HCT116 (cell line): ENCODE measurements around the gene SORL1-AS1.

Source experiments
- ATAC-seq: fragments of 200-7000 bp; cut with Tn5 transposase; 2 replicates; pipeline ENCODE4 v1.9.1; 2020; ENCODE audit warnings: mild to moderate bottlenecking, moderate library complexity
- BruUV-seq: library from RNA; stranded (reverse); fragments of 400-500 nt; replicated peaks from 2 replicates; lab custom pipeline; 2021; lab: Mats Ljungman, UMichigan
- CTCF ChIA-PET: fragments of 300-600 bp; sonication (Branson Sonifier 250); formaldehyde crosslinking; loops from one replicate; lab custom pipeline; 2021; ENCODE audit warnings: antibody characterized with exemption; lab: Charles Lee
- POLR2A ChIA-PET: fragments of 300-600, 350-600 bp; sonication (Branson Sonifier 250); formaldehyde crosslinking; loops from one replicate; lab custom pipeline; 2021; ENCODE audit warnings: antibody characterized with exemption; lab: Charles Lee
- RAD21 ChIA-PET, 2 experiments: fragments of 300-600 bp; sonication (Branson Sonifier 250); formaldehyde crosslinking; loops; one replicate each; lab custom pipeline; 2023; ENCODE audit warnings: low total read pairs in 2 of 2; ENCODE audit not compliant: uncharacterized antibody in 2 of 2, unreplicated experiment in 2 of 2, low non-redundant PET in 1 of 2; lab: Charles Lee
- DNase-seq: peaks from one replicate; pipeline ENCODE4 v3.0.0-alpha.2; 2010; ENCODE audit warnings: low read depth, low spot score
- H2AFZ ChIP-seq: fragments of 200-600 bp; shearing (Covaris generic), sonication (generic); 2 replicates; pipeline ENCODE4 v1.6.1; 2017; ENCODE audit warnings: low read depth, mixed run types, mixed read lengths, antibody characterized with exemption, low read length; ENCODE audit not compliant: poor library complexity, severe bottlenecking
- H3K27ac ChIP-seq: 2 replicates; pipeline ENCODE4 v1.5.1; 2012; ENCODE audit warnings: low read depth, low read length
- H3K27me3 ChIP-seq: fragments of 200-600 bp; sonication (generic); 2 replicates; pipeline ENCODE4 v1.6.1; 2016; ENCODE audit warnings: mixed run types, low read length, mixed read lengths; ENCODE audit not compliant: insufficient read depth
- H3K36me3 ChIP-seq, 2 experiments: fragments of 200-500 bp in 1 of 2; fragments of 200-600 bp in 1 of 2; sonication (Bioruptor generic) in 1 of 2; sonication (generic) in 1 of 2; 2 replicates each; pipeline versions ENCODE4 v1.5.1 to v1.6.1; 2014 to 2016; ENCODE audit warnings: low read length in 2 of 2, inconsistent platforms in 1 of 2, mixed read lengths in 1 of 2, mixed run types in 1 of 2; ENCODE audit not compliant: insufficient read depth in 2 of 2, control insufficient read depth in 1 of 2
- H3K4me1 ChIP-seq, 2 experiments: fragments of 200-600 bp in 1 of 2; sonication (generic) in 1 of 2; 2 replicates each; pipeline versions ENCODE4 v1.5.1 to v1.6.1; 2012 to 2017; ENCODE audit warnings: low read length in 2 of 2, inconsistent platforms in 1 of 2, mild to moderate bottlenecking in 1 of 2, mixed read lengths in 1 of 2, mixed run types in 1 of 2, moderate library complexity in 1 of 2; ENCODE audit not compliant: insufficient read depth in 2 of 2, control insufficient read depth in 1 of 2
- H3K4me2 ChIP-seq: fragments of 200-600 bp; sonication (generic); 2 replicates; pipeline ENCODE4 v1.6.1; 2017; ENCODE audit warnings: mixed run types, low read length, mixed read lengths
- H3K4me3 ChIP-seq, 2 experiments: fragments of 200-600 bp in 1 of 2; sonication (generic) in 1 of 2; replicated peaks in 1 of 2; 2 replicates each; pipeline ENCODE4 v1.5.1; 2011 to 2016; ENCODE audit warnings: low read length in 2 of 2, control low read depth in 1 of 2, low read depth in 1 of 2, mild to moderate bottlenecking in 1 of 2, mixed read lengths in 1 of 2, mixed run types in 1 of 2
- H3K79me2 ChIP-seq: fragments of 200-600 bp; sonication (generic); 2 replicates; pipeline ENCODE4 v1.6.1; 2017; ENCODE audit warnings: mild to moderate bottlenecking, mixed run types, low read length, moderate library complexity, mixed read lengths; ENCODE audit not compliant: insufficient read depth
- H3K9ac ChIP-seq: fragments of 200-600 bp; sonication (generic); 2 replicates; pipeline ENCODE4 v1.6.1; 2016; ENCODE audit warnings: low read length, mixed read lengths
- H3K9me2 ChIP-seq: fragments of 200-600 bp; sonication (generic), shearing (Covaris generic); 2 replicates; pipeline ENCODE4 v1.6.1; 2017; ENCODE audit warnings: mixed run types, mild to moderate bottlenecking, moderate library complexity; ENCODE audit not compliant: insufficient read depth
- H3K9me3 ChIP-seq, 2 experiments: fragments of 200-500 bp in 1 of 2; fragments of 200-600 bp in 1 of 2; sonication (Bioruptor generic) in 1 of 2; sonication (generic) in 1 of 2; 2 replicates each; pipeline ENCODE4 v1.6.1; 2014 to 2017; ENCODE audit warnings: low read length in 2 of 2, mixed read lengths in 2 of 2, inconsistent platforms in 1 of 2, low read depth in 1 of 2, mild to moderate bottlenecking in 1 of 2, mixed run types in 1 of 2, moderate library complexity in 1 of 2; ENCODE audit not compliant: control insufficient read depth in 1 of 2, insufficient read depth in 1 of 2
- H4K20me1 ChIP-seq: fragments of 200-600 bp; sonication (generic), shearing (Covaris generic); 2 replicates; pipeline ENCODE4 v1.6.1; 2017; ENCODE audit warnings: mixed run types, mild to moderate bottlenecking, moderate library complexity; ENCODE audit not compliant: insufficient read depth
- CEBPB ChIP-seq: IDR thresholded peaks from 2 replicates; pipeline ENCODE4 v1.6.1; 2012; ENCODE audit warnings: low read depth
- ELF1 ChIP-seq: IDR thresholded peaks from 2 replicates; pipeline ENCODE4 v1.6.1; 2012; ENCODE audit warnings: low read depth, borderline replicate concordance
- EZH2 ChIP-seq: fragments of 200-600 bp; sonication (generic); IDR thresholded peaks from 2 replicates; pipeline ENCODE4 v1.6.1; 2017; ENCODE audit warnings: antibody characterized with exemption, mixed run types
- EZH2phosphoT487 ChIP-seq: fragments of 200-600 bp; IDR thresholded peaks from 2 replicates; pipeline ENCODE4 v1.6.1; 2018; ENCODE audit warnings: antibody characterized with exemption, borderline replicate concordance
- SP1 ChIP-seq: IDR thresholded peaks from 2 replicates; pipeline ENCODE4 v1.6.1; 2012; ENCODE audit warnings: low read depth
- intact Hi-C: fragments of 100-400 bp; cut with micrococcal nuclease; formaldehyde crosslinking; loops from 2 replicates; pipeline ENCODE4 v1.10.0; 2022

SORL1-AS1 gene

GRCh38 chr11:121479698-121480238, 27.0 kb upstream of the SORL1-AS1 start:
- Histone ChIP-seq H3K4me1 (peaks cover 13 to 20% of the 10 kb centered on the region in 2 experiments), H3K79me2 (no peaks in the 10 kb centered on the region), H3K4me2 (no peak overlapping the region), H2AFZ (no peak overlapping the region), H3K4me3 (no peak overlapping the region), H3K36me3 (no peaks in the 10 kb centered on the region), H3K9ac (no peak overlapping the region), H3K9me2 (no peaks in the 10 kb centered on the region), H4K20me1 (no peaks in the 10 kb centered on the region), H3K9me3 (no peaks in the 10 kb centered on the region), H3K27me3 (no peaks in the 10 kb centered on the region), H3K27ac (no peak overlapping the region)
- TF ChIP-seq EZH2: no peak
- RAD21 ChIA-PET: no interaction called here
- ATAC-seq (no peak), DNase-seq (no peak)
- BruUV-seq: no TSS peak
- POLR2A ChIA-PET: interaction anchor here (1.5 kb wide), 1 partner anchor 13 kb away, joined by 6 read pairs; no protein-coding TSS in a partner anchor
- CTCF ChIA-PET: no interaction called here
- intact Hi-C loops: no loop called here

- DNase-seq: no peak
- TF ChIP-seq EZH2phosphoT487: no peak
- TF ChIP-seq SP1: no peak
- no peak for TF ChIP-seq CEBPB
- TF ChIP-seq ELF1: no peak
- ChIA-PET POLR2A (no interaction called here), CTCF (no interaction called here), RAD21 (no interaction called here)
- Histone ChIP-seq H3K9ac (no peak overlapping the region), H3K4me3 (no peak overlapping the region), H3K79me2 (no peaks in the 10 kb centered on the region), H3K4me1 (peaks cover 13 to 20% of the 10 kb centered on the region in 2 experiments), H2AFZ (no peak overlapping the region), H3K9me3 (no peaks in the 10 kb centered on the region), H3K27ac (no peak overlapping the region), H3K27me3 (no peaks in the 10 kb centered on the region), H3K36me3 (no peaks in the 10 kb centered on the region), H3K9me2 (no peaks in the 10 kb centered on the region), H4K20me1 (no peaks in the 10 kb centered on the region), H3K4me2 (no peak overlapping the region)
- no peak for ATAC-seq
- no TSS peak for BruUV-seq
- intact Hi-C loops: no loop called here
These were observed 26.3 kb upstream of the SORL1-AS1 start for GRCh38 chr11:121478895-121479697.
